Spinal cord (tissue), 10 donors: ENCODE results near the gene DPYSL5. TPM values are rescaled to one million over a fixed set of nuclear protein-coding genes. Genes with fewer than 3 reads are reported as not detected.
A peak's percentile ranks its signal among the peaks of the same experiment; 100 is the strongest.

Experiments used
- DNase-seq, 6 donors: peaks; one replicate each; pipeline versions ENCODE4 v3.0.0 to v3.0.0-alpha.2; 2013 to 2015; ENCODE audit warnings: low spot score in 6 of 6, low read depth in 4 of 6
- H3K27ac ChIP-seq: one replicate; pipeline ENCODE4 v1.5.1; 2013; ENCODE audit warnings: low read depth, low read length, control low read depth
- H3K27me3 ChIP-seq: one replicate; pipeline ENCODE4 v1.6.1; 2013; ENCODE audit warnings: low read length; ENCODE audit not compliant: control insufficient read depth, insufficient read depth
- H3K36me3 ChIP-seq: one replicate; pipeline ENCODE4 v1.6.1; 2013; ENCODE audit warnings: low read length; ENCODE audit not compliant: control insufficient read depth, insufficient read depth
- H3K4me1 ChIP-seq: one replicate; pipeline ENCODE4 v1.6.1; 2013; ENCODE audit warnings: low read length; ENCODE audit not compliant: control insufficient read depth, insufficient read depth
- H3K4me3 ChIP-seq: one replicate; pipeline ENCODE4 v1.5.1; 2013; ENCODE audit warnings: low read depth, low read length, control low read depth
- H3K9me3 ChIP-seq: one replicate; pipeline ENCODE4 v1.6.1; 2013; ENCODE audit warnings: low read length; ENCODE audit not compliant: control insufficient read depth, insufficient read depth
- WGBS: methylation state at CpG from one replicate; pipeline ENCODE4 v1.1.5; 2013; ENCODE audit warnings: missing lambda C conversion rate; ENCODE audit not compliant: insufficient coverage; 5-methylcytosine and 5-hydroxymethylcytosine counted together
- polyA plus RNA-seq, 2 donors: library from polyadenylated mRNA; unstranded; fragments of 120-200 nt; gene quantifications; one replicate each; pipeline ENCODE4 v1.2.1, GENCODE V29; 2013; ENCODE audit not compliant: insufficient read length in 2 of 2
- total RNA-seq, 2 donors: library from RNA; depleted of rRNA in 1 of 2; stranded (reverse); fragments of 120-200 nt in 1 of 2; fragments of >200 nt in 1 of 2; gene quantifications; one replicate each; pipeline versions ENCODE4 v1.2.3 to v1.2.4, GENCODE V29; 2013 to 2014
- donor health status: healthy.

Gene DPYSL5
- total and polyA plus RNA-seq, 4 donors: 30.6 to 226 (median 141) TPM

DNA sequence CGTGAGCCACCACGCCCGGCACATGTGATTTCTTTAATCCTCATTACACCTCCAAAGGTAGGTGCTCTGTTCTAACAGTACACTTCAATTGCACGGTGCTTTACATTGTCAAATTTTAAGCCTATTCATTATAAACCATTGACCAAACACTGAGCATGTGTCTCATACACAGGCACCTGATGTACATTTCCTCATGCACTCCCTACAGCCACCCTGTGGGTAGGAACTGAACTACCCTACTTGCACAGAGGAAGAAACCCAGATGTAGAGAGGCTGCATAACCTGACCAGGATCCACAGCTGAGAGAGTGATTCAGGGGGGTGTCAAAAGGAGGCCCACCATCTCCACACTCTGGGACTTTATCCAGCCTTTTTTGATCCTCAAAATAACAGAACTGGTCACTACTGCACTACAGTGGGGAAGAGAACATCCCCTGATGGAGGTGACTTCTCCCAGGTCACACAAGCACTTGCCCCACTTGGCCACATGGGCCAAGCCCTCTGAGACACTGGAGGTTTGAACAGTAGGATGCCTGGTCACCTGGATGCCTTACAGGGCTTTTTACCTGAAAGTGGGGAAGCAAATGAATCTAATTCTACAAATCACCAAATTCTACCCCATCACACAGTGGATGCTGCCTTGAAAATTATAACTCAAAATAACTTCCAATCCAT is 6.9 kb upstream of the DPYSL5 start:
- no peak for DNase-seq
- WGBS: 91% methylated on average over 4 of the region's 4 CpGs
- Histone ChIP-seq H3K27me3 (peaks cover 12% of the 10 kb centered on the region), H3K4me1 (peaks cover 1% of the 10 kb centered on the region), H3K27ac (no peak overlapping the region), H3K9me3 (no peaks in the 10 kb centered on the region), H3K4me3 (no peak overlapping the region), H3K36me3 (no peaks in the 10 kb centered on the region)

- WGBS: 20% methylated on average over 1 of the region's 4 CpGs
- no peak overlapping the region for H3K27ac ChIP-seq
Measured at GRCh38 chr2:26843041-26843440, 4.9 kb upstream of the DPYSL5 start.

DNA sequence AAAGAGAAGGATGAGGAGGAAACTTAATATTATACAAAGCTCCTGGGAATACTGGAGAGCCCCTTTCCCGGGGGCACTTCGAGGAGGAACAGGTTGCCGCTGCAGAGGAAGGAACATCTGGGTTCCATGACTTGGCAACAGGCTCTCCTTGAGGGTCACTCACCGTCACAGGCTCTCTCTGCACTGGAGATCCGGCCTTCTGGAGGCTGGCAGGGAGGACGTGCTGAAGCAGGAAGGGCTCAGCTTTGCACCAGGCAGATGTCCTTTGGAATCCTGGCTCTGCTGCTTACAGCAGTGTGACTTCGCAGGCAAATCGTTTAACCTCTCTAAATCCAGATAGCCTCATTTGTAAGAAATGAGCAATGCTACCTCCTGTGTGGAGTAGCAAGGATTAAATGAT is 2.9 kb upstream of the DPYSL5 start:
- no peaks in the 10 kb centered on the region for H3K36me3 ChIP-seq
- H3K27ac ChIP-seq: no peak overlapping the region
- WGBS: 68% methylated on average over 6 of the region's 8 CpGs
- no peak overlapping the region for H3K4me3 ChIP-seq
- H3K27me3 ChIP-seq: peaks cover 38% of the 10 kb centered on the region
- DNase-seq: no peak
- H3K9me3 ChIP-seq: no peaks in the 10 kb centered on the region
- H3K4me1 ChIP-seq: peaks cover 34% of the 10 kb centered on the region

More at GRCh38 chr2:26843041-26843440, 4.9 kb upstream of the DPYSL5 start:
- H3K9me3 ChIP-seq: no peaks in the 10 kb centered on the region
- no peak overlapping the region for H3K4me3 ChIP-seq
- H3K27me3 ChIP-seq: peaks cover 22% of the 10 kb centered on the region
- no peak for DNase-seq
- no peaks in the 10 kb centered on the region for H3K36me3 ChIP-seq
- H3K4me1 ChIP-seq: peaks cover 14% of the 10 kb centered on the region

- Histone ChIP-seq H3K36me3 (no peaks in the 10 kb centered on the region), H3K4me1 (peaks cover 37% of the 10 kb centered on the region), H3K27ac (no peak overlapping the region), H3K4me3 (peak overlapping the region; percentile 26), H3K9me3 (no peaks in the 10 kb centered on the region), H3K27me3 (peaks cover 42% of the 10 kb centered on the region)
- DNase-seq: peak in 4 of 6 donors; percentile 68 to 95 (median 88)
- WGBS: 8% methylated on average over 26 of the region's 39 CpGs
Measured at GRCh38 chr2:26846334-26847306, 1.3 kb upstream of the DPYSL5 start.

- H3K27ac ChIP-seq: no peak overlapping the region
- H3K9me3 ChIP-seq: no peaks in the 10 kb centered on the region
- peaks cover 42% of the 10 kb centered on the region for H3K27me3 ChIP-seq
- 4% methylated on average over 26 of the region's 27 CpGs for WGBS
- no peak for DNase-seq
- peak overlapping the region; percentile 52 for H3K4me3 ChIP-seq
- H3K4me1 ChIP-seq: peaks cover 37% of the 10 kb centered on the region
- H3K36me3 ChIP-seq: no peaks in the 10 kb centered on the region
Measured at GRCh38 chr2:26847307-26847654, 651 bp upstream of the DPYSL5 start.

DNA sequence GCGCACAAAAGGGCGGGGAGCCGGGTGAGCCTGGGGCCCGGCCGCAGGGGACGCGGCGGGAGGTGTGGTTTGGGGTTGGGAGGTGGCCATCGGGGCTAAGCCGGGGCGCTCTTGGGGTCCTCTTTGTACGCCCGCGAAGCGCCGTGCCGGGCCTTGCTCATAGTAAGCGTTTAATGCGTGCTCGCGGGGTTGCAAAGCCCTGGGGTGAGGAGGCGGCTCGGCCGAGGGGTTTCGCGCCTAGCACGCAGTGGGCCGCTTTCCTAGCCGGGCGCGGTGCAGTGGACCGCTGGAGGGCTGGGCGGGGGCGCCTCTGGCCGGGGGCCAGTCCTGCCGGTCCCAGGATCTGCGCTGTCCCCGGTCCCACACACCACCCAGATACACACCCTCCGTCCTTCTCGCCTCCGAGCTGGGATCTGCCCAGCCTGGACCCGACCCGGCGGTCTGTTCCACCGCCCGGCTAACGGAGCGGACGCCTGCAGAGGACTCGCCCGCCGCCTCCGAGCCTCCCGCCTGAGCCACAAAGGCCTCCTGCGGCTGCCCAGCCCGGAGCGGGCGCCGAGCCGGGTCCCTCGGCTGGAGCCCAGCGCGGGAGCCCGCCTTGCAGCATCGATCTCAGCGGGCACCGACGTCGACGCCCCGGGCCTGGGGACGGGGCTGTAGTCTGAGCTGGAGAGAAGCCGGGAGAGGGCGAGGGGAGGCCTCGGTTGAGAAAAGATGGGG is 564 bp downstream of the DPYSL5 start:
- WGBS: under 1% methylated on average over 72 of the region's 75 CpGs
- peaks cover 42% of the 10 kb centered on the region for H3K27me3 ChIP-seq

DNA sequence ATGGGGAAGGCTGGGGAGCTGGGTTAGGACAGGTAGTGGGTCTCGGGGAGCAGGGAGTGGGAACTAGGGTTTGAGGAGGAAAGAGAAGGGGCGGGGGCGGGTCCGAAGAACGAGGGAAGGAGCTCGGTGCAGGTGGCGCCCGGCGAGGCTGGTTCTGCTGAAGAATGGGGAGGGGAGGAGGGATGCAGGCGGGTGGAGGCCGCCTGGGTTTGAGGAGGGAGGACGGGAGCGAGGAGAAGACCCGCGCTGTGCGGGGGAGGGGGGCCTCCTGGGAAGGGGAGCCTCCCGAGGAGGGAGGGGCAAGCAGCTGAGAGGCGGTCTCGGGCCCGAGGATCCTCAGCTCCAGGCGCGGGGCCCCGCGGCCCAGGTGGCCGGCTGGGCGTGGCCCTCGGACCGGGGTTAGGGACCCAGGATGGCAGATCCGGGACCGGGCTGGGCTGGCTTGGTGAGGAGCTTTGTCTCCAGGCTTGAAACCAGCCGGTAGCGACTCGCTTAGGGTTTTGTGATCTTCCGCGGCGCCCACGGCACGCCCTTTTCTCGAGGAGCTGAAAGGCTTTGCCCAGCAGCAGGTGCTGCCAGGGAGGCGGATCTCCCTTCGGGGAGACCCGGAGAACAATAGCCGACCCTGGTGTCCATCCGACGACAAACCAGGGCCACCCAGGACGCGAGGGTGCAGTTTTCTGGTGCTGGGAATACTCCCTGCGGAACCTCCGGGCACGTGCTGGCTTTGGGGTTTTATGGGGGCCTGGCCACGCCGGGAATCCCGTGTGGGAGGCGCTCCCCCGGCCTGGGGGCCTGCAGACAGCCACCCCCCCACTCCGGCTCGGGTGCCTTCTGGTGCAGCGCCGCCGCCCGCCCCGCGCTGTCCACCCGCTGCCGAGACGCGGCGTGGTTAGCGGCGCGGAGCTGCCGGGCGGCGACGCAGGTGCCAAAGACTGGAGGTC is 1.4 kb downstream of the DPYSL5 start:
- peaks cover 42% of the 10 kb centered on the region for H3K27me3 ChIP-seq
- H3K36me3 ChIP-seq: no peaks in the 10 kb centered on the region
- peaks cover 39% of the 10 kb centered on the region for H3K4me1 ChIP-seq
- H3K9me3 ChIP-seq: no peaks in the 10 kb centered on the region
- DNase-seq: peak in 3 of 6 donors; percentile 43 to 91 (median 87)
- peak overlapping the region; percentile 15 for H3K27ac ChIP-seq
- WGBS: under 1% methylated on average over 75 of the region's 75 CpGs
- H3K4me3 ChIP-seq: peak overlapping the region; percentile 52

More for the DNA sequence above, 564 bp downstream of the DPYSL5 start:
- peak overlapping the region; percentile 64 for H3K27ac ChIP-seq
- H3K9me3 ChIP-seq: no peaks in the 10 kb centered on the region
- peak in 3 of 6 donors; percentile 29 to 75 (median 66) for DNase-seq
- H3K4me3 ChIP-seq: peak overlapping the region; percentile 52
- H3K36me3 ChIP-seq: no peaks in the 10 kb centered on the region
- peaks cover 39% of the 10 kb centered on the region for H3K4me1 ChIP-seq

DNA sequence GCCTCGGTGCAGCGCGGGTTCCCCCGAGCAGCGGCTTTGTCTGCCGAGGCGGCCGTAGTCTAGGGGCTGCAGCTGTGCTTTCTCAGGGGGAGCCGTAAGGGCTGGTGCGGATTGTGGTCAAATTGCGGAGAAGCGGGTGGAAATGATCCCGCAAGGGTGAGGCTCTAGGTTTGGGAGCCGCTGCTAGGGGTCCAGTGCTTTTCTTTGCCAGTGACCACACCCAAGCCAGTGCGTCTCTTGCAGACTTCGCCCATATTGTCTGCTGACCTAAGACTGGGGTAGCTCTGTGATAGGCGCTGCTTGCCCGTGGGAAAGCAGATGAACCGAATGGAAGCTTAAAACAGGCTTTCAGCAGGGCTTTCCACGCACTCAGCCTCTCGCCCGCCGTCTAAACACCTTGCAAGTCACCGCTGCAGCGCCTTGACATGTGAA is 2.1 kb downstream of the DPYSL5 start:
- Histone ChIP-seq H3K27me3 (peaks cover 42% of the 10 kb centered on the region), H3K4me3 (peak overlapping the region; percentile 44), H3K4me1 (peaks cover 39% of the 10 kb centered on the region), H3K9me3 (no peaks in the 10 kb centered on the region), H3K36me3 (no peaks in the 10 kb centered on the region), H3K27ac (no peak overlapping the region)
- peak in 2 of 6 donors; percentile 54 to 79 for DNase-seq
- 8% methylated on average over 21 of the region's 25 CpGs for WGBS
